K562 (cell line): ENCODE results near the gene SPTBN5.

Experiments
- CEBPB ChIP-seq: fragments of 450-650 bp; IDR thresholded peaks from 2 replicates; pipeline ENCODE4 v1.6.1; 2016; ENCODE audit warnings: missing genetic modification characterization, missing compliant biosample characterization
- CHD2 ChIP-seq: IDR thresholded peaks from 2 replicates; pipeline ENCODE4 v1.6.1; 2011; ENCODE audit warnings: low read depth, low read length
- EZH2 ChIP-seq: IDR thresholded peaks from 2 replicates; pipeline ENCODE4 v1.6.1; 2012; ENCODE audit warnings: low read depth, mild to moderate bottlenecking, inconsistent platforms, low read length, borderline replicate concordance
- MAZ ChIP-seq, 2 experiments: fragments of 450-650 bp in 1 of 2; sonication (generic) in 1 of 2; formaldehyde crosslinking; IDR thresholded peaks in 1 of 2; conservative IDR thresholded peaks in 1 of 2; 2 replicates each; pipeline versions ENCODE4 v1.4.0 to v1.5.0; 2020; ENCODE audit warnings: mild to moderate bottlenecking in 1 of 2, missing genetic modification reagents in 1 of 2
- PHTF2 ChIP-seq: fragments of 250-450 bp; sonication (Bioruptor Pico); IDR thresholded peaks from 2 replicates; pipeline ENCODE4 v1.5.0; 2021; ENCODE audit warnings: mild to moderate bottlenecking
- POLR2A ChIP-seq: fragments of 450-650 bp; conservative IDR thresholded peaks from 2 replicates; pipeline ENCODE4 v1.6.1; 2016
- TCF7L2 ChIP-seq: fragments of 150-350 bp; IDR thresholded peaks from 2 replicates; pipeline ENCODE4 v1.6.1; 2016; ENCODE audit warnings: low read depth, mild to moderate bottlenecking, low read length, moderate library complexity
- ZNF766 ChIP-seq: fragments of 200-800 bp; sonication (Bioruptor generic); conservative IDR thresholded peaks from 2 replicates; pipeline ENCODE4 v1.6.1; 2016; ENCODE audit warnings: missing genetic modification characterization, missing compliant biosample characterization
- TF ChIP-seq, protein P1 (sequence below): sonication (generic); formaldehyde crosslinking; IDR thresholded peaks from 2 replicates; pipeline ENCODE4 v1.8.1; 2022; ENCODE audit warnings: missing genetic modification reagents
- TF ChIP-seq, protein P2 (sequence below), 3 experiments: IDR thresholded peaks in 2 of 3; conservative IDR thresholded peaks in 1 of 3; 2 replicates each; pipeline ENCODE4 v1.5.1; 2011 to 2012; ENCODE audit warnings: low read length in 3 of 3, mild to moderate bottlenecking in 3 of 3, control low read depth in 2 of 3, improper control_type of control experiment in 1 of 3, inconsistent platforms in 1 of 3, low read depth in 1 of 3, mixed read lengths in 1 of 3, moderate library complexity in 1 of 3; ENCODE audit not compliant: insufficient read depth in 2 of 3

DNA sequence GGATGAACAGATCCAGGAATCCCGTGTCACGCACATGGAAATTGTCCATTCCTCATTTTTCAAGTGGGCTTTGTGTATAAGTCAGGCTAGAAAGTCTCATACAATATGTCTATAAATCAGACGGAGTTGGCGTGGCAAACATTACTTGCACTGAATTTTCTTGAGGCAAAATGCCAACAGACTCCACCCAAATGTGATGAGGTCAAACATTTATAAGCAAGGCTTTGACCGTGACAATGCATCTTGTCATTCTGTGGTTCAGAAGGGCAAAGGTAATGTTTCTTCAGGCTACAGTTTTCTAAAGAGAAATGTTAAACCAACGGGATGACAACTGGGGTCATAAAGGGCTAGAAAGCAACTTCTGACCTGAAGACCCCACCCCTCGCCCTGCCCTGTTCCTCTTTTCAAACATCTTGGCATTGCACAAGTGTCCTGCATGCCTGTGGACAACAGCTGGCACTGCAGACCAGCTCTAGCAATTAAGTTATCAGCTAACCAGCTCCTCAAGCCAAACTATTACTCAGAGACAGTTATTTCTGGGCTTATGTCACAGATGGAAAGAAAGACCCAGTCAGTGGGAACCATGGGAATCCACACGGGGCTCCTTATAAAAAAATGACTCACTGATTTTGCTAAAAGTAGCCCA, 36.5 kb upstream of the SPTBN5 start:
- TF ChIP-seq CEBPB (no peak), MAZ (CRISPR knock-in tag; conservative IDR thresholded peaks at IDR 0.05 in 1 of 2, IDR thresholded peaks at IDR 0.05 in 1 of 2) (no peak), ZNF766 (CRISPR knock-in tag) (no peak), PHTF2 (no peak), CHD2 (no peak), POLR2A (no peak), TCF7L2 (no peak), EZH2 (no peak)
- TF ChIP-seq, protein P1, sequence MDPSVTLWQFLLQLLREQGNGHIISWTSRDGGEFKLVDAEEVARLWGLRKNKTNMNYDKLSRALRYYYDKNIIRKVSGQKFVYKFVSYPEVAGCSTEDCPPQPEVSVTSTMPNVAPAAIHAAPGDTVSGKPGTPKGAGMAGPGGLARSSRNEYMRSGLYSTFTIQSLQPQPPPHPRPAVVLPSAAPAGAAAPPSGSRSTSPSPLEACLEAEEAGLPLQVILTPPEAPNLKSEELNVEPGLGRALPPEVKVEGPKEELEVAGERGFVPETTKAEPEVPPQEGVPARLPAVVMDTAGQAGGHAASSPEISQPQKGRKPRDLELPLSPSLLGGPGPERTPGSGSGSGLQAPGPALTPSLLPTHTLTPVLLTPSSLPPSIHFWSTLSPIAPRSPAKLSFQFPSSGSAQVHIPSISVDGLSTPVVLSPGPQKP = no peak
- TF ChIP-seq, protein P2, sequence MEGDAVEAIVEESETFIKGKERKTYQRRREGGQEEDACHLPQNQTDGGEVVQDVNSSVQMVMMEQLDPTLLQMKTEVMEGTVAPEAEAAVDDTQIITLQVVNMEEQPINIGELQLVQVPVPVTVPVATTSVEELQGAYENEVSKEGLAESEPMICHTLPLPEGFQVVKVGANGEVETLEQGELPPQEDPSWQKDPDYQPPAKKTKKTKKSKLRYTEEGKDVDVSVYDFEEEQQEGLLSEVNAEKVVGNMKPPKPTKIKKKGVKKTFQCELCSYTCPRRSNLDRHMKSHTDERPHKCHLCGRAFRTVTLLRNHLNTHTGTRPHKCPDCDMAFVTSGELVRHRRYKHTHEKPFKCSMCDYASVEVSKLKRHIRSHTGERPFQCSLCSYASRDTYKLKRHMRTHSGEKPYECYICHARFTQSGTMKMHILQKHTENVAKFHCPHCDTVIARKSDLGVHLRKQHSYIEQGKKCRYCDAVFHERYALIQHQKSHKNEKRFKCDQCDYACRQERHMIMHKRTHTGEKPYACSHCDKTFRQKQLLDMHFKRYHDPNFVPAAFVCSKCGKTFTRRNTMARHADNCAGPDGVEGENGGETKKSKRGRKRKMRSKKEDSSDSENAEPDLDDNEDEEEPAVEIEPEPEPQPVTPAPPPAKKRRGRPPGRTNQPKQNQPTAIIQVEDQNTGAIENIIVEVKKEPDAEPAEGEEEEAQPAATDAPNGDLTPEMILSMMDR (IDR thresholded peaks at IDR 0.05 in 2 of 3, conservative IDR thresholded peaks at IDR 0.05 in 1 of 3; ENCODE audit: insufficient read depth in 2 of 3, low read depth in 1 of 3, low read length in 3 of 3) = no peak
